HUES64 (cell line): ENCODE results near the gene SLC15A5. TPM values are rescaled to one million over a fixed set of nuclear protein-coding genes. Genes with fewer than 3 reads are reported as not detected.

Experiments
- H3K27ac ChIP-seq: 2 replicates; pipeline ENCODE4 v1.7.0; 2013; ENCODE audit warnings: low read depth, low read length, inconsistent platforms
- H3K27me3 ChIP-seq: 2 replicates; pipeline ENCODE4 v1.6.1; 2013; ENCODE audit warnings: mild to moderate bottlenecking, low read length; ENCODE audit not compliant: insufficient read depth
- H3K36me3 ChIP-seq: 2 replicates; pipeline ENCODE4 v1.6.1; 2013; ENCODE audit warnings: mild to moderate bottlenecking, low read length; ENCODE audit not compliant: insufficient read depth
- H3K4me1 ChIP-seq: 2 replicates; pipeline ENCODE4 v1.6.1; 2013; ENCODE audit warnings: mild to moderate bottlenecking, low read length, moderate library complexity; ENCODE audit not compliant: insufficient read depth
- H3K4me3 ChIP-seq: 2 replicates; pipeline ENCODE4 v1.5.1; 2013; ENCODE audit warnings: mild to moderate bottlenecking, low read length, moderate library complexity
- H3K9ac ChIP-seq: 2 replicates; pipeline ENCODE4 v1.6.1; 2013; ENCODE audit warnings: mild to moderate bottlenecking, low read depth, low read length
- H3K9me3 ChIP-seq: 2 replicates; pipeline ENCODE4 v1.6.1; 2013; ENCODE audit warnings: low read depth, low read length; ENCODE audit not compliant: insufficient read depth
- WGBS: fragments of 150-250, 120-280 bp; methylation state at CpG from one replicate; pipeline ENCODE4 v1.1.7; 2013; ENCODE audit warnings: missing lambda C conversion rate; 5-methylcytosine and 5-hydroxymethylcytosine counted together
- polyA plus RNA-seq, 2 experiments: library from polyadenylated mRNA; stranded (reverse); fragments of 50-300 nt; gene quantifications; one replicate each; pipeline ENCODE4 v1.2.3, GENCODE V29; 2013

Gene SLC15A5
- polyA plus RNA-seq (2013, experiment 1 of 2), result not detected
- polyA plus RNA-seq (2013, experiment 2 of 2), result not detected

GRCh38 chr12:16277585-16277984 is at the start of gene SLC15A5:
TSS of gene SLC15A5 (minus strand) at chr12:16277685. CDS start at chr12:16277685, 0 bp downstream.
- Histone ChIP-seq H3K4me1 (no peaks in the 10 kb centered on the region), H3K36me3 (no peaks in the 10 kb centered on the region), H3K9me3 (no peaks in the 10 kb centered on the region), H3K27me3 (no peaks in the 10 kb centered on the region), H3K4me3 (no peak within 1 kb of the TSS), H3K27ac (no peak within 1 kb of the TSS), H3K9ac (no peak within 1 kb of the TSS)
- WGBS, result 92% methylated on average over 5 of the region's 5 CpGs

GRCh38 chr12:16325426-16325825 is 47.9 kb upstream of the SLC15A5 start:
- Histone ChIP-seq H3K9ac (no peak overlapping the region), H3K27me3 (no peaks in the 10 kb centered on the region), H3K9me3 (0 out of 2 replicates have a peak, but pooled peaks cover 5% of the 10 kb centered on the region), H3K36me3 (no peaks in the 10 kb centered on the region), H3K27ac (no peak overlapping the region), H3K4me1 (no peaks in the 10 kb centered on the region), H3K4me3 (no peak overlapping the region)
- 83% methylated on average over 3 of the region's 3 CpGs for WGBS

GRCh38 chr12:16324772-16325171 is 47.3 kb upstream of the SLC15A5 start:
- 0 out of 2 replicates have a peak, but pooled peaks cover 5% of the 10 kb centered on the region for H3K9me3 ChIP-seq
- H3K27ac ChIP-seq, result no peak overlapping the region
- H3K4me1 ChIP-seq, result no peaks in the 10 kb centered on the region
- no peaks in the 10 kb centered on the region for H3K27me3 ChIP-seq
- H3K4me3 ChIP-seq, result no peak overlapping the region
- H3K36me3 ChIP-seq, result no peaks in the 10 kb centered on the region
- H3K9ac ChIP-seq, result no peak overlapping the region
- 100% methylated on average over 3 of the region's 3 CpGs for WGBS

GRCh38 chr12:16324272-16324671 is 46.8 kb upstream of the SLC15A5 start:
- Histone ChIP-seq H3K9me3 (0 out of 2 replicates have a peak, but pooled peaks cover 5% of the 10 kb centered on the region), H3K4me1 (no peaks in the 10 kb centered on the region), H3K4me3 (no peak overlapping the region), H3K36me3 (no peaks in the 10 kb centered on the region), H3K27me3 (no peaks in the 10 kb centered on the region), H3K9ac (no peak overlapping the region), H3K27ac (no peak overlapping the region)
- WGBS, result 86% methylated on average over 4 of the region's 5 CpGs

GRCh38 chr12:16323638-16324037 is 46.2 kb upstream of the SLC15A5 start:
- Histone ChIP-seq H3K9me3 (0 out of 2 replicates have a peak, but pooled peaks cover 5% of the 10 kb centered on the region), H3K36me3 (no peaks in the 10 kb centered on the region), H3K4me1 (no peaks in the 10 kb centered on the region), H3K27ac (no peak overlapping the region), H3K27me3 (no peaks in the 10 kb centered on the region), H3K9ac (no peak overlapping the region), H3K4me3 (no peak overlapping the region)
- WGBS, result 94% methylated on average over 1 of the region's 2 CpGs

- Histone ChIP-seq H3K9ac (no peak overlapping the region), H3K27ac (no peak overlapping the region), H3K36me3 (no peaks in the 10 kb centered on the region), H3K4me3 (no peak overlapping the region), H3K4me1 (no peaks in the 10 kb centered on the region), H3K27me3 (no peaks in the 10 kb centered on the region), H3K9me3 (0 out of 2 replicates have a peak, but pooled peaks cover 4% of the 10 kb centered on the region)
- WGBS, result 92% methylated on average over 1 of the region's 1 CpG
These were observed 45.5 kb upstream of the SLC15A5 start for GRCh38 chr12:16323010-16323409.

- H3K4me1 ChIP-seq, result no peaks in the 10 kb centered on the region
- WGBS, result 94% methylated on average over 1 of the region's 1 CpG
These were observed 33.4 kb upstream of the SLC15A5 start for GRCh38 chr12:16310934-16311333.

GRCh38 chr12:16307856-16308475 is 30.5 kb upstream of the SLC15A5 start:
- WGBS, result 95% methylated on average over 3 of the region's 3 CpGs

More at GRCh38 chr12:16310934-16311333, 33.4 kb upstream of the SLC15A5 start:
- Histone ChIP-seq H3K4me3 (no peak overlapping the region), H3K9ac (no peak overlapping the region), H3K27ac (no peak overlapping the region), H3K36me3 (no peaks in the 10 kb centered on the region), H3K27me3 (no peaks in the 10 kb centered on the region), H3K9me3 (peaks cover 14% of the 10 kb centered on the region; the same call in 1 of the 2 replicates)

GRCh38 chr12:16303939-16304338 is 26.5 kb upstream of the SLC15A5 start:
- H3K27me3 ChIP-seq, result no peaks in the 10 kb centered on the region
- no peak overlapping the region for H3K4me3 ChIP-seq
- H3K36me3 ChIP-seq, result no peaks in the 10 kb centered on the region
- H3K4me1 ChIP-seq, result peaks cover 9% of the 10 kb centered on the region
- H3K27ac ChIP-seq, result no peak overlapping the region
- H3K9ac ChIP-seq, result no peak overlapping the region
- peaks cover 3% of the 10 kb centered on the region; the same call in 1 of the 2 replicates for H3K9me3 ChIP-seq
- 64% methylated on average over 2 of the region's 2 CpGs for WGBS

More at GRCh38 chr12:16307856-16308475, 30.5 kb upstream of the SLC15A5 start:
- Histone ChIP-seq H3K4me3 (no peak overlapping the region), H3K4me1 (no peaks in the 10 kb centered on the region), H3K9me3 (peaks cover 14% of the 10 kb centered on the region; the same call in 1 of the 2 replicates), H3K27ac (no peak overlapping the region), H3K36me3 (no peaks in the 10 kb centered on the region), H3K27me3 (no peaks in the 10 kb centered on the region), H3K9ac (no peak overlapping the region)

GRCh38 chr12:16300736-16301135 is 23.3 kb upstream of the SLC15A5 start:
- Histone ChIP-seq H3K4me3 (no peak overlapping the region), H3K27ac (no peak overlapping the region), H3K9ac (no peak overlapping the region), H3K27me3 (no peaks in the 10 kb centered on the region), H3K36me3 (no peaks in the 10 kb centered on the region), H3K4me1 (peaks cover 9% of the 10 kb centered on the region), H3K9me3 (no peaks in the 10 kb centered on the region)
- WGBS, result 95% methylated on average over 6 of the region's 7 CpGs

- H3K4me3 ChIP-seq, result no peak overlapping the region
- H3K9me3 ChIP-seq, result no peaks in the 10 kb centered on the region
- peaks cover 9% of the 10 kb centered on the region for H3K4me1 ChIP-seq
- H3K27me3 ChIP-seq, result no peaks in the 10 kb centered on the region
- no peak overlapping the region for H3K9ac ChIP-seq
- H3K27ac ChIP-seq, result no peak overlapping the region
- H3K36me3 ChIP-seq, result no peaks in the 10 kb centered on the region
- 24% methylated on average over 1 of the region's 1 CpG for WGBS
These were observed 22.6 kb upstream of the SLC15A5 start for GRCh38 chr12:16300122-16300521.
